DOHH2 (cell line): Measurements from ENCODE around the gene CR2.

Source experiments
- H3F3A ChIP-seq: fragments of 200-600 bp; sonication (generic), shearing (Covaris generic); 2 replicates; pipeline ENCODE4 v1.6.0; 2016; ENCODE audit warnings: antibody characterized with exemption, mild to moderate bottlenecking; ENCODE audit not compliant: control insufficient read depth, insufficient read depth
- H3K27ac ChIP-seq: fragments of 200-600 bp; sonication (generic); 2 replicates; pipeline ENCODE4 v1.5.1; 2014; ENCODE audit warnings: low read depth, mild to moderate bottlenecking, low read length, moderate library complexity
- H3K27me3 ChIP-seq: fragments of 200-600 bp; sonication (generic); 2 replicates; pipeline ENCODE4 v1.6.1; 2014; ENCODE audit warnings: mild to moderate bottlenecking, low read length, mixed read lengths; ENCODE audit not compliant: control insufficient read depth
- H3K36me3 ChIP-seq: fragments of 200-600 bp; sonication (generic); 2 replicates; pipeline ENCODE4 v1.6.1; 2014; ENCODE audit warnings: mild to moderate bottlenecking, low read length, moderate library complexity, mixed read lengths; ENCODE audit not compliant: control insufficient read depth
- H3K4me1 ChIP-seq: fragments of 200-600 bp; sonication (generic); 2 replicates; pipeline ENCODE4 v1.6.1; 2014; ENCODE audit warnings: mild to moderate bottlenecking, low read length, mixed read lengths; ENCODE audit not compliant: control insufficient read depth
- H3K4me2 ChIP-seq: fragments of 200-600 bp; sonication (generic); 2 replicates; pipeline ENCODE4 v1.6.0; 2014; ENCODE audit warnings: mild to moderate bottlenecking, low read length, moderate library complexity
- H3K4me3 ChIP-seq: fragments of 200-600 bp; sonication (generic); 2 replicates; pipeline ENCODE4 v1.5.1; 2014; ENCODE audit warnings: mild to moderate bottlenecking, low read length, mixed read lengths
- H3K79me2 ChIP-seq: fragments of 200-600 bp; sonication (generic); 2 replicates; pipeline ENCODE4 v1.6.1; 2014; ENCODE audit warnings: mild to moderate bottlenecking, low read length, mixed read lengths; ENCODE audit not compliant: control insufficient read depth
- H3K9me2 ChIP-seq: fragments of 200-600 bp; sonication (generic); replicated peaks from 2 replicates; pipeline ENCODE4 v1.6.1; 2014; ENCODE audit warnings: mild to moderate bottlenecking, low read length, mixed read lengths; ENCODE audit not compliant: control insufficient read depth
- H3K9me3 ChIP-seq: fragments of 200-600 bp; sonication (generic); 2 replicates; pipeline ENCODE4 v1.6.1; 2014; ENCODE audit warnings: antibody characterized with exemption, low read length, mixed read lengths; ENCODE audit not compliant: control insufficient read depth, insufficient read depth
- H4K20me1 ChIP-seq: fragments of 200-600 bp; sonication (generic); 2 replicates; pipeline ENCODE4 v1.6.0; 2014; ENCODE audit warnings: low read depth, mild to moderate bottlenecking, antibody characterized with exemption, low read length, moderate library complexity; ENCODE audit not compliant: control insufficient read depth, insufficient read depth
- CTCF ChIP-seq: fragments of 200-600 bp; sonication (generic); IDR thresholded peaks from one replicate; pipeline ENCODE4 v1.5.1; 2014; ENCODE audit warnings: antibody characterized with exemption, mild to moderate bottlenecking, low read depth, low read length; ENCODE audit not compliant: poor library complexity, severe bottlenecking
- EZH2phosphoT487 ChIP-seq: fragments of 200-600 bp; sonication (generic); IDR thresholded peaks from 2 replicates; pipeline ENCODE4 v1.6.1; 2017; ENCODE audit warnings: borderline replicate concordance, mild to moderate bottlenecking, antibody characterized with exemption, low read length, moderate library complexity, mixed read lengths

The CR2 gene

DNA sequence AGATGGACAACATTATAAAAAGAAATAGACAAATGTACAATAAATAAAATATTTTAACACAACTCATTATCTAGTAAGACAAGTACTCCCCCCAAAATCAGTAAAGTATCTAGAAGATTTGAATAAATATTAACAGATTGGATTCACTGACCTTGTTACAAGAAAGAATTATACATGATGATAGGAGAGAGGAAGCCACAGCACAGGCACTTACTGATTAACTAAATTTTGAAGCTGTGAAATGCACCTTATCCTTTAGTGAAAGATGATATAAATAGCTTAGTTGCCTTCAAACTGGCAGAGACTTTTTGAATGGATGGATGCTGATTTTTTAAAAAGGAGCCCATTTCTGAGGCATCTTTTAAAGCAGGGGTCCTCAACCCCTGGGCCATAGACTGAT, 50.3 kb downstream of the CR2 start:
- Histone ChIP-seq H3K9me2 (no peaks in the 10 kb centered on the region), H3K27ac (no peak overlapping the region), H3K4me2 (no peak overlapping the region), H3F3A (no peaks in the 10 kb centered on the region), H3K9me3 (no peaks in the 10 kb centered on the region), H3K36me3 (no peaks in the 10 kb centered on the region), H3K79me2 (no peaks in the 10 kb centered on the region), H3K4me1 (no peaks in the 10 kb centered on the region), H4K20me1 (no peaks in the 10 kb centered on the region), H3K4me3 (no peak overlapping the region), H3K27me3 (peaks cover 2% of the 10 kb centered on the region; the same call in 1 of the 2 replicates)
- no peak for TF ChIP-seq CTCF

DNA sequence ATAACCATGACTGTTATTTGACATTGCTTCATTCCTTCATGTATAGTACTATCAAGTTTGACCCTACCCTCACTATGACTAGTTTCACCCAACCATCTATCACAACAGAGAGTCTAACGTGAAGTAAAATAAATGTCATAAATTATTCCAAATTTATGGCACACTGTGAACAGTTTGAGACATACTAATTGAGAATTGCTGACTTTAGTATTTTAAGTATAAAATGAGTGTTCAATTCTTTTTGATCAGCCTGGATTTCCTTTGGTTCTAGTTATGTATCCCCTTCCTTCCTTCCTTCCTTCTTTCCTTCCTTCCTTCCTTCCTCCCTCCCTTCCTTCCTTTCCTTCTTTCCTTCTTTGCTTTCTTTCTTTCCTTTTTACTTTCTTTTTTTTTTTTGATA, 56.3 kb downstream of the CR2 start:
- no peaks in the 10 kb centered on the region for H3K79me2 ChIP-seq
- no peaks in the 10 kb centered on the region for H3K9me3 ChIP-seq
- H3K9me2 ChIP-seq: no peaks in the 10 kb centered on the region
- H3K27me3 ChIP-seq: no peaks in the 10 kb centered on the region
- TF ChIP-seq EZH2phosphoT487 (no peak), CTCF (no peak)
- H3K27ac ChIP-seq: no peak overlapping the region
- H3K36me3 ChIP-seq: no peaks in the 10 kb centered on the region
- no peak overlapping the region for H3K4me2 ChIP-seq
- no peaks in the 10 kb centered on the region for H4K20me1 ChIP-seq
- H3K4me3 ChIP-seq: no peak overlapping the region
- H3K4me1 ChIP-seq: no peaks in the 10 kb centered on the region
- no peaks in the 10 kb centered on the region for H3F3A ChIP-seq

DNA sequence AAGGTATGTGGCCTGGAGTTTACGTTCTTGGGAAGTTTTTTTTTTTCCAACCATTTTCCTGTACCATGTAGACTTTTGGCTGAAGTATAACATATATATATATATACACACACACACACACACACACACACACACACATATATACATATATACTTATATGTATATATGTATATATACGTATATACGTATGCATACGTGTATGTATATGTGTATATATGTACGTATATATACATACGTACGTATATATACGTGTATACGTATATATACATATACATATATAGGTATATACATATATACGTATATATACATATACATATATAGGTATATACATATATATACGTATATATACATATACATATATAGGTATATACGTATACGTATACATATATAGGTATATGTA, 60.8 kb downstream of the CR2 start:
- H3K79me2 ChIP-seq: no peaks in the 10 kb centered on the region

More for the DNA sequence above, 60.8 kb downstream of the CR2 start:
- Histone ChIP-seq H4K20me1 (no peaks in the 10 kb centered on the region), H3K4me2 (no peak overlapping the region), H3K4me3 (no peak overlapping the region), H3K27me3 (no peaks in the 10 kb centered on the region), H3K9me2 (no peaks in the 10 kb centered on the region), H3F3A (no peaks in the 10 kb centered on the region), H3K9me3 (no peaks in the 10 kb centered on the region), H3K27ac (no peak overlapping the region), H3K36me3 (no peaks in the 10 kb centered on the region), H3K4me1 (no peaks in the 10 kb centered on the region)
- TF ChIP-seq EZH2phosphoT487 (no peak), CTCF (no peak)
